Measurements from ENCODE around the gene CNOT6L.
"Not testable (repeated sequence)": the region's sequence is repeated elsewhere in the genome, so short reads cannot be mapped to it uniquely, and the experiment has no call there.

CNOT6L gene

GRCh38 chr4:77782102-77782835 lies 36.9 kb downstream of the CNOT6L start:
- in situ Hi-C loops (cut with MboI; ENCODE audit: low sequenced_read_pairs) = no loop called here

GRCh38 chr4:77780762-77781161 lies 38.4 kb downstream of the CNOT6L start:
- in situ Hi-C loops (cut with MboI; ENCODE audit: low sequenced_read_pairs) = not testable (repeated sequence)

- in situ Hi-C loops (cut with MboI; ENCODE audit: low sequenced_read_pairs) = no loop called here
Observed at GRCh38 chr4:77777135-77777807, 41.9 kb downstream of the CNOT6L start.

- in situ Hi-C loops (cut with MboI; ENCODE audit: low sequenced_read_pairs) = no loop called here
Observed at GRCh38 chr4:77776182-77777134, 42.7 kb downstream of the CNOT6L start.

GRCh38 chr4:77773101-77773500 lies 46.1 kb downstream of the CNOT6L start:
- in situ Hi-C loops (cut with MboI; ENCODE audit: low sequenced_read_pairs) = no loop called here

GRCh38 chr4:77771566-77771965 lies 47.6 kb downstream of the CNOT6L start:
- in situ Hi-C loops (cut with MboI; ENCODE audit: low sequenced_read_pairs) = no loop called here

GRCh38 chr4:77765720-77766119 lies 53.4 kb downstream of the CNOT6L start:
- in situ Hi-C loops (cut with MboI; ENCODE audit: low sequenced_read_pairs) = no loop called here

GRCh38 chr4:77762531-77762930 lies 56.6 kb downstream of the CNOT6L start:
- in situ Hi-C loops (cut with MboI; ENCODE audit: low sequenced_read_pairs) = no loop called here

- in situ Hi-C loops (cut with MboI; ENCODE audit: low sequenced_read_pairs) = no loop called here
Observed at GRCh38 chr4:77761595-77761994, 57.6 kb downstream of the CNOT6L start.

GRCh38 chr4:77758804-77759203 lies 60.4 kb downstream of the CNOT6L start:
- in situ Hi-C loops (cut with MboI; ENCODE audit: low sequenced_read_pairs) = no loop called here

GRCh38 chr4:77751764-77752163 lies 67.4 kb downstream of the CNOT6L start:
- in situ Hi-C loops (cut with MboI; ENCODE audit: low sequenced_read_pairs) = no loop called here

GRCh38 chr4:77745792-77746191 lies 73.4 kb downstream of the CNOT6L start:
- in situ Hi-C loops (cut with MboI; ENCODE audit: low sequenced_read_pairs) = no loop called here

- in situ Hi-C loops (cut with MboI; ENCODE audit: low sequenced_read_pairs) = no loop called here
Observed at GRCh38 chr4:77742054-77742453, 77.1 kb downstream of the CNOT6L start.

- in situ Hi-C loops (cut with MboI; ENCODE audit: low sequenced_read_pairs) = no loop called here
Observed at GRCh38 chr4:77740480-77740879, 78.7 kb downstream of the CNOT6L start.

- in situ Hi-C loops (cut with MboI; ENCODE audit: low sequenced_read_pairs) = no loop called here
Observed at GRCh38 chr4:77734928-77735327, 84.2 kb downstream of the CNOT6L start.

- in situ Hi-C loops (cut with MboI; ENCODE audit: low sequenced_read_pairs) = no loop called here
Observed at GRCh38 chr4:77731656-77732055, 87.5 kb downstream of the CNOT6L start.

- in situ Hi-C loops (cut with MboI; ENCODE audit: low sequenced_read_pairs) = no loop called here
Observed at GRCh38 chr4:77728420-77728819, 90.7 kb downstream of the CNOT6L start.

GRCh38 chr4:77721073-77721472 lies 98.1 kb downstream of the CNOT6L start:
- in situ Hi-C loops (cut with MboI; ENCODE audit: low sequenced_read_pairs) = no loop called here

- in situ Hi-C loops (cut with MboI; ENCODE audit: low sequenced_read_pairs) = not testable (repeated sequence)
Observed at GRCh38 chr4:77718500-77718899, 100.7 kb downstream of the CNOT6L start.

GRCh38 chr4:77715414-77716290 lies 103.5 kb downstream of the CNOT6L start:
- in situ Hi-C loops (cut with MboI; ENCODE audit: low sequenced_read_pairs) = no loop called here

All from HL-60/S4 (cell line).